Chondrocyte (in vitro differentiated cells): ENCODE data around the gene FRMD6. TPM values are rescaled to one million over a fixed set of nuclear protein-coding genes. Genes with fewer than 3 reads are reported as not detected.

Experiments used
- DNase-seq: peaks from one replicate; pipeline ENCODE4 v3.0.0; 2021; ENCODE audit warnings: mixed read lengths, low spot score
- H3K27ac Mint-ChIP-seq: one replicate; pipeline ENCODE4 v1.8.0; 2021; ENCODE audit warnings: mild to moderate bottlenecking, moderate library complexity, mixed read lengths; ENCODE audit not compliant: unreplicated experiment
- H3K27me3 Mint-ChIP-seq: 2 replicates; pipeline ENCODE4 v1.8.0; 2021; ENCODE audit warnings: low read depth, mixed read lengths
- H3K36me3 Mint-ChIP-seq: 2 replicates; pipeline ENCODE4 v1.8.0; 2021; ENCODE audit warnings: low read depth, mixed read lengths
- H3K4me1 Mint-ChIP-seq: 2 replicates; pipeline ENCODE4 v1.8.0; 2021; ENCODE audit warnings: low read depth, mild to moderate bottlenecking, mixed read lengths
- H3K4me3 Mint-ChIP-seq: one replicate; pipeline ENCODE4 v1.8.0; 2021; ENCODE audit warnings: mild to moderate bottlenecking, moderate library complexity, mixed read lengths; ENCODE audit not compliant: unreplicated experiment
- H3K9me3 Mint-ChIP-seq: 2 replicates; pipeline ENCODE4 v1.8.0; 2021; ENCODE audit warnings: low read depth, mixed read lengths
- total RNA-seq: library from RNA; stranded (reverse); gene quantifications from 3 replicates; pipeline ENCODE4 v1.2.1, GENCODE V29; 2021
- TF ChIP-seq, protein P1 (sequence below): fragments of 200-600 bp; sonication (generic); IDR thresholded peaks from 2 replicates; pipeline ENCODE4 v1.5.0; 2021; ENCODE audit warnings: antibody characterized with exemption, mild to moderate bottlenecking, moderate library complexity

Gene FRMD6
- total RNA-seq, 1 donor from 2014 or later: 135 TPM

GRCh38 chr14:51638071-51638944, 13.4 kb upstream of the FRMD6 start:
- peaks cover 22% of the 10 kb centered on the region for H3K4me1 Mint-ChIP-seq
- no peak overlapping the region for H3K4me3 Mint-ChIP-seq
- peaks cover 5% of the 10 kb centered on the region for H3K36me3 Mint-ChIP-seq
- no peaks in the 10 kb centered on the region for H3K27me3 Mint-ChIP-seq
- TF ChIP-seq, protein P1, sequence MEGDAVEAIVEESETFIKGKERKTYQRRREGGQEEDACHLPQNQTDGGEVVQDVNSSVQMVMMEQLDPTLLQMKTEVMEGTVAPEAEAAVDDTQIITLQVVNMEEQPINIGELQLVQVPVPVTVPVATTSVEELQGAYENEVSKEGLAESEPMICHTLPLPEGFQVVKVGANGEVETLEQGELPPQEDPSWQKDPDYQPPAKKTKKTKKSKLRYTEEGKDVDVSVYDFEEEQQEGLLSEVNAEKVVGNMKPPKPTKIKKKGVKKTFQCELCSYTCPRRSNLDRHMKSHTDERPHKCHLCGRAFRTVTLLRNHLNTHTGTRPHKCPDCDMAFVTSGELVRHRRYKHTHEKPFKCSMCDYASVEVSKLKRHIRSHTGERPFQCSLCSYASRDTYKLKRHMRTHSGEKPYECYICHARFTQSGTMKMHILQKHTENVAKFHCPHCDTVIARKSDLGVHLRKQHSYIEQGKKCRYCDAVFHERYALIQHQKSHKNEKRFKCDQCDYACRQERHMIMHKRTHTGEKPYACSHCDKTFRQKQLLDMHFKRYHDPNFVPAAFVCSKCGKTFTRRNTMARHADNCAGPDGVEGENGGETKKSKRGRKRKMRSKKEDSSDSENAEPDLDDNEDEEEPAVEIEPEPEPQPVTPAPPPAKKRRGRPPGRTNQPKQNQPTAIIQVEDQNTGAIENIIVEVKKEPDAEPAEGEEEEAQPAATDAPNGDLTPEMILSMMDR: no peak
- H3K9me3 Mint-ChIP-seq: no peaks in the 10 kb centered on the region
- no peak for DNase-seq
- H3K27ac Mint-ChIP-seq: peak overlapping the region; percentile 91

- no peak overlapping the region for H3K4me3 Mint-ChIP-seq
- TF ChIP-seq, protein P1: no peak
- DNase-seq: no peak
- H3K36me3 Mint-ChIP-seq: peaks cover 5% of the 10 kb centered on the region
- H3K27me3 Mint-ChIP-seq: no peaks in the 10 kb centered on the region
- H3K27ac Mint-ChIP-seq: no peak overlapping the region
- H3K4me1 Mint-ChIP-seq: peaks cover 26% of the 10 kb centered on the region
- no peaks in the 10 kb centered on the region for H3K9me3 Mint-ChIP-seq
Measured at GRCh38 chr14:51639668-51640316, 11.9 kb upstream of the FRMD6 start.

GRCh38 chr14:51643140-51643539, 8.6 kb upstream of the FRMD6 start:
- no peak for DNase-seq
- TF ChIP-seq, protein P1: no peak
- H3K4me1 Mint-ChIP-seq: peaks cover 15% of the 10 kb centered on the region
- peak overlapping the region; percentile 22 for H3K27ac Mint-ChIP-seq
- peaks cover 5% of the 10 kb centered on the region for H3K36me3 Mint-ChIP-seq
- H3K27me3 Mint-ChIP-seq: no peaks in the 10 kb centered on the region
- no peak overlapping the region for H3K4me3 Mint-ChIP-seq
- no peaks in the 10 kb centered on the region for H3K9me3 Mint-ChIP-seq

DNA sequence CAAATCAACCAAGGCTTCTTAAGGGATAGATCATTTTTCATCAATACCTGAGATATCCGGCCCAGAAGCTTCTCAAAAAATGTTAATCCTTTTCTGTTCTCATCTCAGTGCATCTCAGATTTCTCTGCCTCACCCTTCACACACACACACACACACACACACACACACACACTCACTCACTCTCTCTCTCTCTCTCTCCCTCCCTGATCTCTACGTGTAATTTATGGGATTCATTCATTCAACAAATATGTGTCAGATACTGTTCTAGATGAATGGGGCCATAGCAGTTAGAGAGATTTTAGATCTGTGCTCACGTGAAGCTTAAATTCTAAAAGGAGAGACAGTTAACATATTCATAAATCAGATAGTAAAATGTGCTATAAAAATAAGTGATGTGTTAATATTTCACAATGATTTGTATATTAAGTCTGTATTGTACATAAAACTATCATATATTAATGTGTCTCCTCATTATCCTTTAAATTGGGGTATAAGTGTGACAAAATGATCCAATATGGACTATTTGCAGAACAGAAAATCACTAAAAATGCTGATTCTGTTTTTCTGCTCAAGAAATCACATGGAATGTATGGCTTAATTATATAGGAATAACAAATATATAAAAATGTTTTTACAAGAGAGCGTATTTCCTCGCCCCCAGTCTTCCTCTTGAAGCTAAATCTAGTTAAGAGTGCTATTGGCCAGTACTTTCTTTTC, 7.3 kb upstream of the FRMD6 start:
- Mint-ChIP-seq H3K9me3 (no peaks in the 10 kb centered on the region), H3K4me1 (peaks cover 17% of the 10 kb centered on the region), H3K27me3 (no peaks in the 10 kb centered on the region), H3K27ac (no peak overlapping the region), H3K4me3 (no peak overlapping the region), H3K36me3 (peaks cover 5% of the 10 kb centered on the region)
- no peak for DNase-seq
- TF ChIP-seq, protein P1: no peak

DNA sequence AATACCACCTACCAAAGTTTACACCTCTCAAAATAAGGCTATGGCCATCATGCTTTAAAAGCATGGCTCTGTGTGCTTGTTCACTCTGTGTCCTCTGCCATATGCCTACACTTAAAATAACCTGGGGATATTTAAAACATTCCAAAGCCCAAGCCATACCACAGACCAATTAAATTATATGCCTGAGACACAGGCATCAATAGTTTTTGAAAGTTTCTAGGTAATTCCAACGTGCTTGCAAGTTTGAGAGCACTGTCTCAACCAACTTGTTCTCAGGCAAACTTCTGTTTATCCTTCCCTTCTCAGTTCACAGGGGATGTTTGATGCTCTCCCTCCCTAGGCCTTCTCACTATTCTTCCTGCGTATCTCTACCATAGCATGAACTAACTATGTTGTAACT, 3.4 kb upstream of the FRMD6 start:
- DNase-seq: no peak
- Mint-ChIP-seq H3K4me3 (no peak overlapping the region), H3K27me3 (no peaks in the 10 kb centered on the region), H3K27ac (no peak overlapping the region), H3K9me3 (no peaks in the 10 kb centered on the region), H3K4me1 (peaks cover 29% of the 10 kb centered on the region), H3K36me3 (no peaks in the 10 kb centered on the region)
- TF ChIP-seq, protein P1: no peak
